K562 (cell line): Measurements from ENCODE around the gene HCRT. TPM values are rescaled to one million over a fixed set of nuclear protein-coding genes. Genes with fewer than 3 reads are reported as not detected.

Experiments used
- CSDE1 ChIP-seq, 2 experiments: fragments of 450-650 bp; IDR thresholded peaks; 2 replicates each; pipeline ENCODE4 v1.6.1; 2016; ENCODE audit warnings: mild to moderate bottlenecking in 1 of 2
- EGR1 ChIP-seq: fragments of 450-650 bp; conservative IDR thresholded peaks from 2 replicates; pipeline ENCODE4 v1.6.1; 2017; ENCODE audit warnings: mild to moderate bottlenecking
- ETV6 ChIP-seq, 3 experiments: fragments of 150-350 bp in 1 of 3; sonication (generic) in 1 of 3; formaldehyde crosslinking in 1 of 3; IDR thresholded peaks; 2 replicates each; pipeline versions ENCODE4 v1.6.1 to v1.8.0; 2014 to 2022; ENCODE audit warnings: borderline replicate concordance in 2 of 3, low read depth in 2 of 3, antibody characterized with exemption in 1 of 3, low read length in 1 of 3, mild to moderate bottlenecking in 1 of 3, missing genetic modification reagents in 1 of 3
- GTF2F1 ChIP-seq: IDR thresholded peaks from 2 replicates; pipeline ENCODE4 v1.6.1; 2011; ENCODE audit warnings: low read depth, low read length, improper control_type of control experiment
- MAZ ChIP-seq, 2 experiments: fragments of 450-650 bp in 1 of 2; sonication (generic) in 1 of 2; formaldehyde crosslinking; IDR thresholded peaks in 1 of 2; conservative IDR thresholded peaks in 1 of 2; 2 replicates each; pipeline versions ENCODE4 v1.4.0 to v1.5.0; 2020; ENCODE audit warnings: mild to moderate bottlenecking in 1 of 2, missing genetic modification reagents in 1 of 2
- MIER1 ChIP-seq: fragments of 450-650 bp; IDR thresholded peaks from 2 replicates; pipeline ENCODE4 v1.6.1; 2016; ENCODE audit warnings: antibody characterized with exemption, mild to moderate bottlenecking, low read depth
- NFE2 ChIP-seq: IDR thresholded peaks from 2 replicates; pipeline ENCODE4 v1.6.1; 2014; ENCODE audit warnings: antibody characterized with exemption, low read depth
- POLR2AphosphoS2 ChIP-seq: IDR thresholded peaks from 2 replicates; pipeline ENCODE4 v1.6.1; 2012; ENCODE audit warnings: low read length, improper control_type of control experiment
- PRMT5 ChIP-seq: sonication (generic); formaldehyde crosslinking; IDR thresholded peaks from 2 replicates; pipeline ENCODE4 v1.5.0; 2020; ENCODE audit warnings: missing genetic modification reagents
- RFX1 ChIP-seq: fragments of 450-650 bp; IDR thresholded peaks from 2 replicates; pipeline ENCODE4 v1.6.1; 2016; ENCODE audit warnings: mild to moderate bottlenecking, moderate library complexity
- SIN3A ChIP-seq, 2 experiments: fragments of 150-350 bp in 1 of 2; IDR thresholded peaks; 2 replicates each; pipeline ENCODE4 v1.6.1; 2011 to 2016; ENCODE audit warnings: borderline replicate concordance in 2 of 2, low read depth in 2 of 2, low read length in 2 of 2, mild to moderate bottlenecking in 2 of 2, moderate library complexity in 2 of 2; ENCODE audit not compliant: control insufficient read depth in 1 of 2
- TCFL5 ChIP-seq: fragments of 250-450 bp; sonication (Bioruptor Pico); conservative IDR thresholded peaks from 2 replicates; pipeline ENCODE4 v1.6.1; 2021; ENCODE audit warnings: mild to moderate bottlenecking, moderate library complexity, matching md5 sums
- ZNF165 ChIP-seq: fragments of 250-450 bp; sonication (Bioruptor Pico); IDR thresholded peaks from 2 replicates; pipeline ENCODE4 v1.4.0; 2020; ENCODE audit warnings: borderline replicate concordance
- ZNF695 ChIP-seq: fragments of 450-650 bp; formaldehyde crosslinking; IDR thresholded peaks from 2 replicates; pipeline ENCODE4 v1.4.0; 2020; ENCODE audit warnings: mild to moderate bottlenecking, moderate library complexity
- polyA plus RNA-seq, 8 experiments: library from polyadenylated mRNA; depleted of rRNA in 4 of 8; stranded (reverse) in 5 of 8; unstranded in 3 of 8; fragments of >200 nt; fragmentation: Nextera tagmentation in 2 of 8; fragmentation: Illumina TruSeq in 1 of 8; extraction: Ambion mirVana in 2 of 8; extraction: Trizol in 1 of 8; gene quantifications; 2 replicates each; pipeline versions ENCODE4 v1.2.1 to v1.2.3, GENCODE V29; 2011 to 2014; ENCODE audit warnings: inconsistent platforms in 1 of 8, missing spikeins in 1 of 8
- total RNA-seq, 7 experiments: library from RNA; depleted of rRNA in 6 of 7; stranded (reverse); fragments of >200 nt in 6 of 7; fragmentation: Illumina TruSeq in 2 of 7; extraction: Trizol in 2 of 7; gene quantifications; 2 replicates each; pipeline versions ENCODE4 v1.2.1 to v1.2.3, GENCODE V29; 2011 to 2021; ENCODE audit warnings: low replicate concordance in 1 of 7
- TF ChIP-seq, protein P1 (sequence below), 2 experiments: fragments of 450-650 bp; conservative IDR thresholded peaks; 2 replicates each; pipeline ENCODE4 v1.6.1; 2017; ENCODE audit warnings: mild to moderate bottlenecking in 2 of 2, moderate library complexity in 2 of 2
- TF ChIP-seq, protein P2 (sequence below): sonication (generic); formaldehyde crosslinking; IDR thresholded peaks from 2 replicates; pipeline ENCODE4 v1.8.0; 2023; ENCODE audit warnings: mild to moderate bottlenecking, missing genetic modification reagents
- TF ChIP-seq, protein P3 (sequence below), 2 experiments: fragments of 450-650 bp; IDR thresholded peaks; 2 replicates each; pipeline ENCODE4 v1.6.1; 2018; ENCODE audit warnings: mild to moderate bottlenecking in 2 of 2, low read depth in 1 of 2; ENCODE audit not compliant: partially characterized antibody in 2 of 2
- TF ChIP-seq, protein P4 (sequence below): sonication (generic); formaldehyde crosslinking; IDR thresholded peaks from 2 replicates; pipeline ENCODE4 v1.8.0; 2022; ENCODE audit warnings: mild to moderate bottlenecking, missing genetic modification reagents
- TF ChIP-seq, protein P5 (sequence below): fragments of 250-450 bp; sonication (Bioruptor Pico); IDR thresholded peaks from 2 replicates; pipeline ENCODE4 v1.8.0; 2021; ENCODE audit warnings: borderline replicate concordance, mild to moderate bottlenecking, moderate library complexity; ENCODE audit not compliant: poor library complexity, severe bottlenecking

The HCRT gene
- total and polyA plus RNA-seq, 9 of the 15 experiments (the other 6 are each of a cell fraction or from before 2014, with no cell fraction given) = not detected

DNA sequence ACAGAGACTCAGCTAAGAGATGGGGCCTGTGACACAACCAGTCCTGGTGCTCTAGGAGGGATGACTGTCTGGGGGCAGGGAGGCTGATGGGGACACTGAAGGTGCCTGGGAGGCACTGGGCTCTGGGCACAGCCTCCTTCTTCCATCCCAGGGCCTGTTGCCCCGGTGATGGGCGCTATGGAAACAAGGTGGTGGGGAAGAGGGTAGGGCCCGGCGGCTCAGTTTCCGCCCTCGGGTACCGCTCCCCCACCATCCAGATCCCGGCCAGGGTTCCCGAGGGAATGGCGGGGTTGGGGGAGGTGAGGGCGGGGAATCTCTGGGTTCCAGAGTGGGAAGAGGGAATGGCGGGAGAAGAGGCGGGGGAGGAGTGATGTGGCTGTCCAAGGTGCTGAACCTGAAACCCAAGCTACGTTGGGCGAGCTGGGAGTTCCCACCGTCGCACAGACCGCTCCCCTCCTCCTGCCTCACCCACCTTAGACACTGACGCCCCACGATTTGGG is 5.3 kb downstream of the HCRT start (continued):
- TF ChIP-seq ZNF695 (CRISPR knock-in tag) (no peak), ETV6 (IDR thresholded peaks at IDR 0.05; ENCODE audit: borderline replicate concordance in 1 of 2, low read depth in 2 of 2, low read length in 1 of 2) (no peak), ETV6 (CRISPR knock-in tag; IDR thresholded peaks at IDR 0.05; ENCODE audit: borderline replicate concordance) (no peak), CSDE1 (IDR thresholded peaks at IDR 0.05) (peak in 1 of 2 experiments; percentile 66; a peak in 1 of 4 replicates), PRMT5 (CRISPR knock-in tag) (peak; percentile 94), GTF2F1 (no peak), POLR2AphosphoS2 (no peak), SIN3A (IDR thresholded peaks at IDR 0.05; ENCODE audit: borderline replicate concordance in 2 of 2, control insufficient read depth in 1 of 2, low read depth in 2 of 2, low read length in 2 of 2) (peak; percentile 69 to 88; a peak in 3 of 4 replicates), MAZ (CRISPR knock-in tag; conservative IDR thresholded peaks at IDR 0.05 in 1 of 2, IDR thresholded peaks at IDR 0.05 in 1 of 2) (peak in 1 of 2 experiments; percentile 86; a peak in 2 of 4 replicates), RFX1 (peak; percentile 94), NFE2 (no peak), MIER1 (peak; percentile 97), ZNF165 (CRISPR knock-in tag) (no peak), EGR1 (peak; percentile 68), TCFL5 (CRISPR knock-in tag) (no peak)
- TF ChIP-seq, protein P1, sequence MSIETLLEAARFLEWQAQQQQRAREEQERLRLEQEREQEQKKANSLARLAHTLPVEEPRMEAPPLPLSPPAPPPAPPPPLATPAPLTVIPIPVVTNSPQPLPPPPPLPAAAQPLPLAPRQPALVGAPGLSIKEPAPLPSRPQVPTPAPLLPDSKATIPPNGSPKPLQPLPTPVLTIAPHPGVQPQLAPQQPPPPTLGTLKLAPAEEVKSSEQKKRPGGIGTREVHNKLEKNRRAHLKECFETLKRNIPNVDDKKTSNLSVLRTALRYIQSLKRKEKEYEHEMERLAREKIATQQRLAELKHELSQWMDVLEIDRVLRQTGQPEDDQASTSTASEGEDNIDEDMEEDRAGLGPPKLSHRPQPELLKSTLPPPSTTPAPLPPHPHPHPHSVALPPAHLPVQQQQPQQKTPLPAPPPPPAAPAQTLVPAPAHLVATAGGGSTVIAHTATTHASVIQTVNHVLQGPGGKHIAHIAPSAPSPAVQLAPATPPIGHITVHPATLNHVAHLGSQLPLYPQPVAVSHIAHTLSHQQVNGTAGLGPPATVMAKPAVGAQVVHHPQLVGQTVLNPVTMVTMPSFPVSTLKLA (conservative IDR thresholded peaks at IDR 0.05) = peak in 1 of 2 experiments; percentile 60; a peak in 1 of 4 replicates
- TF ChIP-seq, protein P2, sequence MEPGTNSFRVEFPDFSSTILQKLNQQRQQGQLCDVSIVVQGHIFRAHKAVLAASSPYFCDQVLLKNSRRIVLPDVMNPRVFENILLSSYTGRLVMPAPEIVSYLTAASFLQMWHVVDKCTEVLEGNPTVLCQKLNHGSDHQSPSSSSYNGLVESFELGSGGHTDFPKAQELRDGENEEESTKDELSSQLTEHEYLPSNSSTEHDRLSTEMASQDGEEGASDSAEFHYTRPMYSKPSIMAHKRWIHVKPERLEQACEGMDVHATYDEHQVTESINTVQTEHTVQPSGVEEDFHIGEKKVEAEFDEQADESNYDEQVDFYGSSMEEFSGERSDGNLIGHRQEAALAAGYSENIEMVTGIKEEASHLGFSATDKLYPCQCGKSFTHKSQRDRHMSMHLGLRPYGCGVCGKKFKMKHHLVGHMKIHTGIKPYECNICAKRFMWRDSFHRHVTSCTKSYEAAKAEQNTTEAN (CRISPR knock-in tag) = no peak
- TF ChIP-seq, protein P3, sequence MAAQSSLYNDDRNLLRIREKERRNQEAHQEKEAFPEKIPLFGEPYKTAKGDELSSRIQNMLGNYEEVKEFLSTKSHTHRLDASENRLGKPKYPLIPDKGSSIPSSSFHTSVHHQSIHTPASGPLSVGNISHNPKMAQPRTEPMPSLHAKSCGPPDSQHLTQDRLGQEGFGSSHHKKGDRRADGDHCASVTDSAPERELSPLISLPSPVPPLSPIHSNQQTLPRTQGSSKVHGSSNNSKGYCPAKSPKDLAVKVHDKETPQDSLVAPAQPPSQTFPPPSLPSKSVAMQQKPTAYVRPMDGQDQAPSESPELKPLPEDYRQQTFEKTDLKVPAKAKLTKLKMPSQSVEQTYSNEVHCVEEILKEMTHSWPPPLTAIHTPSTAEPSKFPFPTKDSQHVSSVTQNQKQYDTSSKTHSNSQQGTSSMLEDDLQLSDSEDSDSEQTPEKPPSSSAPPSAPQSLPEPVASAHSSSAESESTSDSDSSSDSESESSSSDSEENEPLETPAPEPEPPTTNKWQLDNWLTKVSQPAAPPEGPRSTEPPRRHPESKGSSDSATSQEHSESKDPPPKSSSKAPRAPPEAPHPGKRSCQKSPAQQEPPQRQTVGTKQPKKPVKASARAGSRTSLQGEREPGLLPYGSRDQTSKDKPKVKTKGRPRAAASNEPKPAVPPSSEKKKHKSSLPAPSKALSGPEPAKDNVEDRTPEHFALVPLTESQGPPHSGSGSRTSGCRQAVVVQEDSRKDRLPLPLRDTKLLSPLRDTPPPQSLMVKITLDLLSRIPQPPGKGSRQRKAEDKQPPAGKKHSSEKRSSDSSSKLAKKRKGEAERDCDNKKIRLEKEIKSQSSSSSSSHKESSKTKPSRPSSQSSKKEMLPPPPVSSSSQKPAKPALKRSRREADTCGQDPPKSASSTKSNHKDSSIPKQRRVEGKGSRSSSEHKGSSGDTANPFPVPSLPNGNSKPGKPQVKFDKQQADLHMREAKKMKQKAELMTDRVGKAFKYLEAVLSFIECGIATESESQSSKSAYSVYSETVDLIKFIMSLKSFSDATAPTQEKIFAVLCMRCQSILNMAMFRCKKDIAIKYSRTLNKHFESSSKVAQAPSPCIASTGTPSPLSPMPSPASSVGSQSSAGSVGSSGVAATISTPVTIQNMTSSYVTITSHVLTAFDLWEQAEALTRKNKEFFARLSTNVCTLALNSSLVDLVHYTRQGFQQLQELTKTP (IDR thresholded peaks at IDR 0.05; ENCODE audit: low read depth in 1 of 2, partially characterized antibody in 2 of 2) = peak in 1 of 2 experiments; percentile 72
- TF ChIP-seq, protein P4, sequence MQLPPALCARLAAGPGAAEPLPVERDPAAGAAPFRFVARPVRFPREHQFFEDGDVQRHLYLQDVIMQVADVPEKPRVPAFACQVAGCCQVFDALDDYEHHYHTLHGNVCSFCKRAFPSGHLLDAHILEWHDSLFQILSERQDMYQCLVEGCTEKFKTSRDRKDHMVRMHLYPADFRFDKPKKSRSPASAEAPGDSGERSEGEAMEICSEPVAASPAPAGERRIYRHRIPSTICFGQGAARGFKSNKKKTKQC (CRISPR knock-in tag) = peak; percentile 84
- TF ChIP-seq, protein P5, sequence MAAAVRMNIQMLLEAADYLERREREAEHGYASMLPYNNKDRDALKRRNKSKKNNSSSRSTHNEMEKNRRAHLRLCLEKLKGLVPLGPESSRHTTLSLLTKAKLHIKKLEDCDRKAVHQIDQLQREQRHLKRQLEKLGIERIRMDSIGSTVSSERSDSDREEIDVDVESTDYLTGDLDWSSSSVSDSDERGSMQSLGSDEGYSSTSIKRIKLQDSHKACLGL (CRISPR knock-in tag) = no peak
